Mammary epithelial cell (primary cell): ENCODE measurements around the gene ANKS1B.

Experiments used
- CTCF ChIP-seq, 2 donors: IDR thresholded peaks in 1 of 2; conservative IDR thresholded peaks in 1 of 2; 2 replicates each; pipeline ENCODE4 v1.5.1; 2011 to 2012; ENCODE audit warnings: inconsistent platforms in 2 of 2, low read length in 2 of 2, mild to moderate bottlenecking in 2 of 2, control low read depth in 1 of 2, low read depth in 1 of 2; ENCODE audit not compliant: insufficient read depth in 1 of 2; ENCODE audit errors: extremely low read depth in 1 of 2
- EZH2 ChIP-seq: IDR thresholded peaks from 2 replicates; pipeline ENCODE4 v1.6.1; 2012; ENCODE audit warnings: low read length, inconsistent platforms, borderline replicate concordance

DNA sequence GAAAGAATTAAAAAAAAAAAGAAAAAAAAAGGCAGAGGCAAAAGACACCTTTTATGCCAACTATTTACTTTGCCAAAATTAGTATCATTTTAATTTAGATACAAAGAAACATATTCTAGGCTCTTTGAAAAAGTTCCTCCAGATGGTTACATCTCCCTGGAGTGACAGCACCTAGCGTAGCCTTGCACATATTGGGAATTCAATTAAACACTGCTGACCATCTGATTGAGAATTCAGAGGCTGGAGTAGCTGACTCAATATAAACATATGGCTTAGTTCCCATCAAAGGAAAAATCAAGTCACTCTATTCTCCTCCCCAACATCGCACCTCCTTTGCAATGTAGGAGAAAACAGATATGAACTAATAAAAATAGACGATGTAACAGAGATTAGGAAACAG, 36.4 kb downstream of the ANKS1B start:
- TF ChIP-seq CTCF (conservative IDR thresholded peaks at IDR 0.05 in 1 of 2, IDR thresholded peaks at IDR 0.05 in 1 of 2; ENCODE audit: extremely low read depth in 1 of 2, insufficient read depth in 1 of 2, low read depth in 1 of 2, low read length in 2 of 2) (no peak), EZH2 (no peak)
